GM12878 (cell line): ENCODE results near the gene ZFC3H1. TPM values are rescaled to one million over a fixed set of nuclear protein-coding genes. Genes with fewer than 3 reads are reported as not detected.

Source experiments
- ATAC-seq: fragments of 200-7000 bp; cut with Tn5 transposase; 3 replicates; pipeline ENCODE4 v1.9.1; 2020; ENCODE audit warnings: mild to moderate bottlenecking, moderate library complexity
- BruUV-seq: library from RNA; stranded (reverse); fragments of 400-500 nt; replicated peaks from 2 replicates; lab custom pipeline; 2021; lab: Mats Ljungman, UMichigan
- CTCF ChIA-PET: fragments of 300-600 bp; sonication (Branson Sonifier 250); formaldehyde crosslinking; extraction: SDS; loops from one replicate; lab custom pipeline; 2021; ENCODE audit warnings: inconsistent platforms; lab: Yijun Ruan, JAX
- POLR2A ChIA-PET: fragments of 350-600 bp; formaldehyde crosslinking; extraction: SDS; loops from one replicate; lab custom pipeline; 2021; ENCODE audit warnings: inconsistent platforms; lab: Charles Lee
- RAD21 ChIA-PET: fragments of 300-600 bp; sonication (Branson Sonifier 250); formaldehyde crosslinking; loops from one replicate; lab custom pipeline; 2023; ENCODE audit warnings: antibody characterized with exemption; ENCODE audit not compliant: unreplicated experiment; lab: Charles Lee
- SMC1A ChIA-PET: fragments of 300-600 bp; sonication (Branson Sonifier 250); formaldehyde crosslinking; loops from one replicate; lab custom pipeline; 2023; ENCODE audit not compliant: unreplicated experiment, uncharacterized antibody; lab: Charles Lee
- DNase-seq: peaks from one replicate; pipeline ENCODE4 v3.0.0-alpha.2; 2011; ENCODE audit warnings: low read depth, low spot score
- FAIRE-seq: peaks from 3 replicates; lab custom pipeline; 2011; peaks lifted over from hg19 to GRCh38; lab: Jason Lieb, UNC
- H2AFZ ChIP-seq: 2 replicates; pipeline ENCODE4 v1.6.0; 2011; ENCODE audit warnings: low read depth, low read length, control low read depth; ENCODE audit not compliant: control insufficient read depth
- H3K27ac ChIP-seq: 2 replicates; pipeline ENCODE4 v1.5.1; 2011; ENCODE audit warnings: control low read depth; ENCODE audit not compliant: control insufficient read depth, insufficient read depth
- H3K27me3 ChIP-seq, 2 experiments: replicated peaks in 1 of 2; 2 replicates each; pipeline versions ENCODE4 v1.6.0 to v1.6.1; 2011; ENCODE audit warnings: low read length in 1 of 2; ENCODE audit not compliant: control insufficient read depth in 2 of 2, insufficient read depth in 2 of 2
- H3K36me3 ChIP-seq, 2 experiments: 2 replicates each; pipeline ENCODE4 v1.5.1; 2011; ENCODE audit warnings: low read length in 1 of 2; ENCODE audit not compliant: control insufficient read depth in 2 of 2, insufficient read depth in 2 of 2
- H3K4me1 ChIP-seq: 2 replicates; pipeline ENCODE4 v1.6.1; 2011; ENCODE audit warnings: mild to moderate bottlenecking, low read length, moderate library complexity, mixed read lengths; ENCODE audit not compliant: control insufficient read depth, insufficient read depth
- H3K4me2 ChIP-seq: 2 replicates; pipeline ENCODE4 v1.6.0; 2011; ENCODE audit warnings: control low read depth; ENCODE audit not compliant: control insufficient read depth, insufficient read depth
- H3K4me3 ChIP-seq: fragments of 200-600 bp; sonication (generic); 2 replicates; pipeline ENCODE4 v1.5.1; 2016
- H3K79me2 ChIP-seq: 2 replicates; pipeline ENCODE4 v1.6.0; 2011; ENCODE audit warnings: low read length; ENCODE audit not compliant: control insufficient read depth, insufficient read depth
- H3K9ac ChIP-seq: 2 replicates; pipeline ENCODE4 v1.8.0; 2011; ENCODE audit warnings: low read length, control low read depth, mixed read lengths; ENCODE audit not compliant: control insufficient read depth, insufficient read depth
- H3K9me3 ChIP-seq: replicated peaks from 3 replicates; pipeline ENCODE4 v1.5.1; 2011; ENCODE audit warnings: mild to moderate bottlenecking, low read length; ENCODE audit not compliant: control insufficient read depth, insufficient read depth
- H4K20me1 ChIP-seq: 2 replicates; pipeline ENCODE4 v1.6.0; 2011; ENCODE audit not compliant: control insufficient read depth, insufficient read depth
- CHD1 ChIP-seq: IDR thresholded peaks from 2 replicates; pipeline ENCODE4 v1.6.1; 2012; ENCODE audit warnings: low read depth, low read length, improper control_type of control experiment
- ELK1 ChIP-seq: IDR thresholded peaks from 2 replicates; pipeline ENCODE4 v1.6.1; 2012; ENCODE audit warnings: low read depth, low read length, improper control_type of control experiment
- GATAD2B ChIP-seq: fragments of 450-650 bp; conservative IDR thresholded peaks from 2 replicates; pipeline ENCODE4 v1.6.1; 2017; ENCODE audit warnings: low read depth, mild to moderate bottlenecking, moderate library complexity
- LARP7 ChIP-seq: fragments of 450-650 bp; IDR thresholded peaks from 2 replicates; pipeline ENCODE4 v1.6.1; 2017; ENCODE audit warnings: mild to moderate bottlenecking
- MTA3 ChIP-seq: IDR thresholded peaks from 2 replicates; pipeline ENCODE4 v1.6.1; 2012; ENCODE audit warnings: low read length, inconsistent platforms, borderline replicate concordance
- NKRF ChIP-seq: fragments of 450-650 bp; conservative IDR thresholded peaks from 2 replicates; pipeline ENCODE4 v1.6.1; 2017; ENCODE audit warnings: mild to moderate bottlenecking, moderate library complexity
- RFX5 ChIP-seq: IDR thresholded peaks from 2 replicates; pipeline ENCODE4 v1.6.1; 2011; ENCODE audit warnings: low read depth, low read length, improper control_type of control experiment
- SPI1 ChIP-seq: IDR thresholded peaks from 2 replicates; pipeline ENCODE4 v1.6.1; 2011; ENCODE audit warnings: low read depth, mild to moderate bottlenecking, low read length, moderate library complexity, borderline replicate concordance; ENCODE audit not compliant: insufficient read depth
- SRF ChIP-seq, 2 experiments: IDR thresholded peaks; 2 replicates each; pipeline ENCODE4 v1.6.1; 2011; ENCODE audit warnings: low read depth in 2 of 2, low read length in 2 of 2, mild to moderate bottlenecking in 1 of 2, moderate library complexity in 1 of 2
- SUZ12 ChIP-seq: fragments of 200-600 bp; sonication (generic); IDR thresholded peaks from one replicate; pipeline ENCODE4 v1.6.1; 2018; ENCODE audit warnings: antibody characterized with exemption, mild to moderate bottlenecking; ENCODE audit not compliant: unreplicated experiment
- TCF7 ChIP-seq: IDR thresholded peaks from 2 replicates; pipeline ENCODE4 v1.6.1; 2014; ENCODE audit warnings: antibody characterized with exemption, borderline replicate concordance
- WGBS: methylation state at CpG from one replicate; pipeline ENCODE4 v1.1.6; 2016; ENCODE audit warnings: low lambda C conversion rate; ENCODE audit not compliant: insufficient replicate concordance, insufficient coverage; ENCODE audit errors: missing lambda C conversion rate; 5-methylcytosine and 5-hydroxymethylcytosine counted together
- in situ Hi-C: fragments of 300-500 bp; cut with MboI; formaldehyde crosslinking; loops from 9 replicates; pipeline ENCODE4 v1.14.3; 2018; ENCODE audit warnings: mixed read lengths
- intact Hi-C: fragments of 100-400 bp; cut with micrococcal nuclease; formaldehyde crosslinking; loops from one replicate; pipeline ENCODE4 v1.14.2; 2022; ENCODE audit not compliant: unreplicated experiment
- polyA plus RNA-seq, 11 experiments: library from polyadenylated mRNA; depleted of rRNA in 4 of 11; unstranded in 6 of 11; stranded (reverse) in 5 of 11; fragments of >200 nt; fragmentation: Nextera tagmentation in 4 of 11; fragmentation: Illumina TruSeq in 1 of 11; extraction: Ambion mirVana in 4 of 11; extraction: Trizol in 1 of 11; gene quantifications; 1 replicate in 1 of 11; 2 replicates in 10 of 11; pipeline versions ENCODE4 v1.2.1 to v1.2.3, GENCODE V29; 2011 to 2016; ENCODE audit warnings: inconsistent platforms in 2 of 11, missing spikeins in 2 of 11, low read depth in 1 of 11
- total RNA-seq, 4 experiments: library from RNA; depleted of rRNA in 3 of 4; stranded (reverse); fragments of >200 nt in 3 of 4; fragmentation: Illumina TruSeq in 1 of 4; extraction: Trizol in 1 of 4; gene quantifications; 2 replicates each; pipeline versions ENCODE4 v1.2.1 to v1.2.3, GENCODE V29; 2013 to 2021
- TF ChIP-seq, protein P1 (sequence below): IDR thresholded peaks from 2 replicates; pipeline ENCODE4 v1.6.1; 2012; ENCODE audit warnings: improper control_type of control experiment, low read depth, low read length; ENCODE audit not compliant: insufficient replicate concordance
- TF ChIP-seq, protein P2 (sequence below): fragments of 450-650 bp; IDR thresholded peaks from 2 replicates; pipeline ENCODE4 v1.6.1; 2017; ENCODE audit warnings: antibody characterized with exemption, mild to moderate bottlenecking, moderate library complexity

Gene ZFC3H1
- total and polyA plus RNA-seq, 10 of the 15 experiments (the other 5 are each of a cell fraction or from before 2014, with no cell fraction given) = 11.2 to 88.7 (median 25.9) TPM

DNA sequence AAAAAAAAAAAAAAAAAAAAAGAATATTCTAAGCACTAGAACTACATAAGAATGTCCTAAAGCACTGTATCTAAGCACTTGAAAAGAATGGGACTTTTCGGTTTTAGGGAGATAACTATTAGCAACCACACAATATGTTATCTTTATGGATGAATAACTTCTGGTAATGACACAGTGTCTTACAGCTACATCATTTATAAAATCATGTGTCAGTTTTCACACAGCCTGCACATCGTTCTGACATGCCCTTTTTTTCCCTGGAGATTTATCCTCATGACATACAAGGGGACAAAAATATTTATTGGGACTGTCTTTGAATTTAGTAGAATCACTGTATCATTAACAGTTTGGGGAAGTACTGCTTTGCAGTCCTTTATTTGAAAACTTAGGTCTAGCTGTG lies 39.6 kb upstream of the ZFC3H1 start:
- H4K20me1 ChIP-seq = no peaks in the 10 kb centered on the region
- no peak for FAIRE-seq
- peaks cover 0 to 16% of the 10 kb centered on the region in 2 experiments; a peak in 3 of 4 replicates for H3K36me3 ChIP-seq
- 50% methylated on average over 2 of the region's 2 CpGs for WGBS
- no peak overlapping the region for H3K9ac ChIP-seq
- H3K79me2 ChIP-seq = no peaks in the 10 kb centered on the region
- H3K9me3 ChIP-seq = no peaks in the 10 kb centered on the region
- intact Hi-C loops (no loop called here), in situ Hi-C loops (no loop called here)
- ChIA-PET CTCF (interaction anchor here (0.7 to 1.8 kb wide), 6 partner anchors 17 to 67 kb away, joined by 3 to 11 read pairs (median 5); no protein-coding TSS in a partner anchor), POLR2A (no interaction called here), SMC1A (interaction anchor here (0.7 to 2.3 kb wide), 7 partner anchors 9 to 51 kb away, joined by 3 to 10 read pairs (median 5); partner anchors contain the start of genes RAB21 and TMEM19), RAD21 (interaction anchor here (0.9 to 1.3 kb wide), 2 partner anchors 39 to 44 kb away, joined by 4 to 7 read pairs; partner anchors contain the start of genes THAP2 and ZFC3H1)
- H3K27me3 ChIP-seq = no peaks in the 10 kb centered on the region
- H2AFZ ChIP-seq = no peak overlapping the region
- no peaks in the 10 kb centered on the region for H3K4me1 ChIP-seq
- no TSS peak for BruUV-seq
- DNase-seq = no peak
- ATAC-seq = no peak
- H3K4me2 ChIP-seq = no peak overlapping the region
- no peak overlapping the region for H3K4me3 ChIP-seq
- no peak overlapping the region for H3K27ac ChIP-seq
- TF ChIP-seq, protein P1, sequence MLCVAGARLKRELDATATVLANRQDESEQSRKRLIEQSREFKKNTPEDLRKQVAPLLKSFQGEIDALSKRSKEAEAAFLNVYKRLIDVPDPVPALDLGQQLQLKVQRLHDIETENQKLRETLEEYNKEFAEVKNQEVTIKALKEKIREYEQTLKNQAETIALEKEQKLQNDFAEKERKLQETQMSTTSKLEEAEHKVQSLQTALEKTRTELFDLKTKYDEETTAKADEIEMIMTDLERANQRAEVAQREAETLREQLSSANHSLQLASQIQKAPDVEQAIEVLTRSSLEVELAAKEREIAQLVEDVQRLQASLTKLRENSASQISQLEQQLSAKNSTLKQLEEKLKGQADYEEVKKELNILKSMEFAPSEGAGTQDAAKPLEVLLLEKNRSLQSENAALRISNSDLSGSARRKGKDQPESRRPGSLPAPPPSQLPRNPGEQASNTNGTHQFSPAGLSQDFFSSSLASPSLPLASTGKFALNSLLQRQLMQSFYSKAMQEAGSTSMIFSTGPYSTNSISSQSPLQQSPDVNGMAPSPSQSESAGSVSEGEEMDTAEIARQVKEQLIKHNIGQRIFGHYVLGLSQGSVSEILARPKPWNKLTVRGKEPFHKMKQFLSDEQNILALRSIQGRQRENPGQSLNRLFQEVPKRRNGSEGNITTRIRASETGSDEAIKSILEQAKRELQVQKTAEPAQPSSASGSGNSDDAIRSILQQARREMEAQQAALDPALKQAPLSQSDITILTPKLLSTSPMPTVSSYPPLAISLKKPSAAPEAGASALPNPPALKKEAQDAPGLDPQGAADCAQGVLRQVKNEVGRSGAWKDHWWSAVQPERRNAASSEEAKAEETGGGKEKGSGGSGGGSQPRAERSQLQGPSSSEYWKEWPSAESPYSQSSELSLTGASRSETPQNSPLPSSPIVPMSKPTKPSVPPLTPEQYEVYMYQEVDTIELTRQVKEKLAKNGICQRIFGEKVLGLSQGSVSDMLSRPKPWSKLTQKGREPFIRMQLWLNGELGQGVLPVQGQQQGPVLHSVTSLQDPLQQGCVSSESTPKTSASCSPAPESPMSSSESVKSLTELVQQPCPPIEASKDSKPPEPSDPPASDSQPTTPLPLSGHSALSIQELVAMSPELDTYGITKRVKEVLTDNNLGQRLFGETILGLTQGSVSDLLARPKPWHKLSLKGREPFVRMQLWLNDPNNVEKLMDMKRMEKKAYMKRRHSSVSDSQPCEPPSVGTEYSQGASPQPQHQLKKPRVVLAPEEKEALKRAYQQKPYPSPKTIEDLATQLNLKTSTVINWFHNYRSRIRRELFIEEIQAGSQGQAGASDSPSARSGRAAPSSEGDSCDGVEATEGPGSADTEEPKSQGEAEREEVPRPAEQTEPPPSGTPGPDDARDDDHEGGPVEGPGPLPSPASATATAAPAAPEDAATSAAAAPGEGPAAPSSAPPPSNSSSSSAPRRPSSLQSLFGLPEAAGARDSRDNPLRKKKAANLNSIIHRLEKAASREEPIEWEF = no peak
- no peak for TF ChIP-seq GATAD2B
- no peak for TF ChIP-seq LARP7
- no peak for TF ChIP-seq SUZ12
- TF ChIP-seq MTA3 = no peak
- TF ChIP-seq, protein P2, sequence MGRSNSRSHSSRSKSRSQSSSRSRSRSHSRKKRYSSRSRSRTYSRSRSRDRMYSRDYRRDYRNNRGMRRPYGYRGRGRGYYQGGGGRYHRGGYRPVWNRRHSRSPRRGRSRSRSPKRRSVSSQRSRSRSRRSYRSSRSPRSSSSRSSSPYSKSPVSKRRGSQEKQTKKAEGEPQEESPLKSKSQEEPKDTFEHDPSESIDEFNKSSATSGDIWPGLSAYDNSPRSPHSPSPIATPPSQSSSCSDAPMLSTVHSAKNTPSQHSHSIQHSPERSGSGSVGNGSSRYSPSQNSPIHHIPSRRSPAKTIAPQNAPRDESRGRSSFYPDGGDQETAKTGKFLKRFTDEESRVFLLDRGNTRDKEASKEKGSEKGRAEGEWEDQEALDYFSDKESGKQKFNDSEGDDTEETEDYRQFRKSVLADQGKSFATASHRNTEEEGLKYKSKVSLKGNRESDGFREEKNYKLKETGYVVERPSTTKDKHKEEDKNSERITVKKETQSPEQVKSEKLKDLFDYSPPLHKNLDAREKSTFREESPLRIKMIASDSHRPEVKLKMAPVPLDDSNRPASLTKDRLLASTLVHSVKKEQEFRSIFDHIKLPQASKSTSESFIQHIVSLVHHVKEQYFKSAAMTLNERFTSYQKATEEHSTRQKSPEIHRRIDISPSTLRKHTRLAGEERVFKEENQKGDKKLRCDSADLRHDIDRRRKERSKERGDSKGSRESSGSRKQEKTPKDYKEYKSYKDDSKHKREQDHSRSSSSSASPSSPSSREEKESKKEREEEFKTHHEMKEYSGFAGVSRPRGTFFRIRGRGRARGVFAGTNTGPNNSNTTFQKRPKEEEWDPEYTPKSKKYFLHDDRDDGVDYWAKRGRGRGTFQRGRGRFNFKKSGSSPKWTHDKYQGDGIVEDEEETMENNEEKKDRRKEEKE = no peak
- TF ChIP-seq TCF7 = no peak
- no peak for TF ChIP-seq NKRF
- TF ChIP-seq ELK1 = no peak
- TF ChIP-seq SRF (IDR thresholded peaks at IDR 0.05; ENCODE audit: low read depth in 2 of 2, low read length in 2 of 2) = no peak
- no peak for TF ChIP-seq RFX5
- no peak for TF ChIP-seq SPI1
- TF ChIP-seq CHD1 = no peak
